Measurements from ENCODE around the gene C19orf67. TPM values are rescaled to one million over a fixed set of nuclear protein-coding genes. Genes with fewer than 3 reads are reported as not detected.
A peak's percentile ranks its signal among the peaks of the same experiment; 100 is the strongest.

The C19orf67 gene
- total RNA-seq, 4 donors from 2014 or later, result not detected

DNA sequence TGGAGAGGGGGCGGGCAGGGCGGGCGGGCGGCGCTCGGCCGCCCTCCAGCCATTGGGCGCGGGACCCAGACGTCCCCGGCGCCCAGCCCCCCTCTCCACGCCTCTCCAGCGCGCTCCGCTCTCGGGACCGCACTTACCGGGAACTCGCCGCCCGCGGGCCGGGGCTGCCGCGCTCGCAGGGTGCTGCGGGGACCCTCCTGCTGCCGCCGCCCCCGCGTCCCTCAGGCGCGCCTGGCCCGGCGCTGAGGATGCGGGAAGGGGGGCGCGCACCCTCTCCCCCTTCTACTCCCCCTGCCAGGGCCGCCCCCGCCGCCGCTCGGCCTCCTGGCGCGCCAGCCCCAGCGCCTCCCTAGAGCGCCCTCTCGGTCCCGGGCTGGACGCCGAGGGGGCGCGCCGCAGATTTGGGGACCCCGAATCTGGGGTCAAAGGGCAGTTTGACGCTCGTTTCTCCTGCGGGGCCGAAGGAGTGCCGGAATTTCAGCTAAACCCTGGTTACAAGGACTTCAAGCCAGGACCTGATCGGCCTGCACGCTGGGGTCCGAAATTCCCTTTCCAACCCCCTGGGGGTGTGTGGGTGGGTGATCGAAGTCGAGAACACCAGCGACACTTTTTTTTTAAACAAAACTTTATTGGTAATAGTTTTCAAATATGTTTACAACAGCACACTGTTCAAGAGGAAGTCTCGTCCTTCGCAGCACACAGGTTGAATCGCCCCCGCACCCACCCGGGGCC, 5.7 kb upstream of the C19orf67 start:
- Histone ChIP-seq H3K4me1 (peaks cover 0 to 22% (median 6%) of the 10 kb centered on the region in 4 donors), H3K27me3 (no peaks in the 10 kb centered on the region), H3K36me3 (peaks cover 0 to 47% (median 0%) of the 10 kb centered on the region in 3 donors), H3K27ac (peak overlapping the region; percentile 87 to 95 (median 92)), H3K9me3 (peaks cover 0 to 11% (median 3%) of the 10 kb centered on the region in 4 donors), H3K4me3 (peak overlapping the region; percentile 53 to 95 (median 78))
- 1% methylated on average over 11 to 18 of the region's 72 CpGs for WGBS, 2 donors
- DNase-seq (ENCODE audit: low spot score in 2 of 2), result peak; percentile 14 to 59
- TF ChIP-seq EP300 (IDR thresholded peaks at IDR 0.05), result peak in 1 of 2 donors; percentile 39
- TF ChIP-seq, protein P1, sequence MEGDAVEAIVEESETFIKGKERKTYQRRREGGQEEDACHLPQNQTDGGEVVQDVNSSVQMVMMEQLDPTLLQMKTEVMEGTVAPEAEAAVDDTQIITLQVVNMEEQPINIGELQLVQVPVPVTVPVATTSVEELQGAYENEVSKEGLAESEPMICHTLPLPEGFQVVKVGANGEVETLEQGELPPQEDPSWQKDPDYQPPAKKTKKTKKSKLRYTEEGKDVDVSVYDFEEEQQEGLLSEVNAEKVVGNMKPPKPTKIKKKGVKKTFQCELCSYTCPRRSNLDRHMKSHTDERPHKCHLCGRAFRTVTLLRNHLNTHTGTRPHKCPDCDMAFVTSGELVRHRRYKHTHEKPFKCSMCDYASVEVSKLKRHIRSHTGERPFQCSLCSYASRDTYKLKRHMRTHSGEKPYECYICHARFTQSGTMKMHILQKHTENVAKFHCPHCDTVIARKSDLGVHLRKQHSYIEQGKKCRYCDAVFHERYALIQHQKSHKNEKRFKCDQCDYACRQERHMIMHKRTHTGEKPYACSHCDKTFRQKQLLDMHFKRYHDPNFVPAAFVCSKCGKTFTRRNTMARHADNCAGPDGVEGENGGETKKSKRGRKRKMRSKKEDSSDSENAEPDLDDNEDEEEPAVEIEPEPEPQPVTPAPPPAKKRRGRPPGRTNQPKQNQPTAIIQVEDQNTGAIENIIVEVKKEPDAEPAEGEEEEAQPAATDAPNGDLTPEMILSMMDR (IDR thresholded peaks at IDR 0.05), result peak in 2 of 5 experiments; percentile 19 to 21
- peak; percentile 37 to 75 for TF ChIP-seq POLR2A (IDR thresholded peaks at IDR 0.05)

DNA sequence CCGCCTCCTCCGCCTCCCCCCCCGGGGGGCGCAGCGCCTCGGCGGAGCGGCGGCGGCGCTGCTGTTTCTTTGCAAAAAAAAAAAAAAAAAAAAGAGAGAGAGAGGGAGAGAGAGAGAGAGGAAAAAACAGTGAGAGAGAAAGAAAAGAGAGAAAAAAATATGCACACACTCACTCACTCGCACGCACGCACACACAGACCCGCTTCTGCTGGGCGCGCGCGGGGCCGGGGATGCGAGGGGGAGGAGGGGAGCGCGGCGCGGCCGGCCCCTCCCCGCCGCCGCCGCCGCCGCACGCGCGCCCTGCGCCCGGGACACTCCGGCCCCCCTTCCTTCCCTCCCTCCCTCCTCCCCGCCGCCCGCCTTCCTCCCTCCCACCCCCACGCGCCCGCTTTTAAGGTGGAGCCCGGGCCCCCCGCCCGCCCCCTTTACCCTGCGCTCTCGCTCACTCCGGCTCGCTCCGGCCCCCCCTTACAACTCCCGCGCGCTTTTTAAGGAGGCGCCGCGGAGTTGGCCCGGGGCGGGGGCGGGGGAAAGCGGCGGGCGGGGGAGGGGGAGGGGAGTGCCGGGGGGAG, 5.0 kb upstream of the C19orf67 start, which contains the start of gene SAMD1:
Gene SAMD1 (minus strand): TSS at position 243 of the 572 bp plus-strand sequence.
- peak within 1 kb of the TSS; percentile 87 to 95 (median 92) for H3K27ac ChIP-seq
- WGBS, 2 donors, result 0 to 1% methylated on average over 15 to 33 of the region's 65 CpGs
- no peak for TF ChIP-seq EP300 (IDR thresholded peaks at IDR 0.05)
- TF ChIP-seq, protein P1 (IDR thresholded peaks at IDR 0.05), result no peak
- TF ChIP-seq POLR2A (IDR thresholded peaks at IDR 0.05), result no peak

DNA sequence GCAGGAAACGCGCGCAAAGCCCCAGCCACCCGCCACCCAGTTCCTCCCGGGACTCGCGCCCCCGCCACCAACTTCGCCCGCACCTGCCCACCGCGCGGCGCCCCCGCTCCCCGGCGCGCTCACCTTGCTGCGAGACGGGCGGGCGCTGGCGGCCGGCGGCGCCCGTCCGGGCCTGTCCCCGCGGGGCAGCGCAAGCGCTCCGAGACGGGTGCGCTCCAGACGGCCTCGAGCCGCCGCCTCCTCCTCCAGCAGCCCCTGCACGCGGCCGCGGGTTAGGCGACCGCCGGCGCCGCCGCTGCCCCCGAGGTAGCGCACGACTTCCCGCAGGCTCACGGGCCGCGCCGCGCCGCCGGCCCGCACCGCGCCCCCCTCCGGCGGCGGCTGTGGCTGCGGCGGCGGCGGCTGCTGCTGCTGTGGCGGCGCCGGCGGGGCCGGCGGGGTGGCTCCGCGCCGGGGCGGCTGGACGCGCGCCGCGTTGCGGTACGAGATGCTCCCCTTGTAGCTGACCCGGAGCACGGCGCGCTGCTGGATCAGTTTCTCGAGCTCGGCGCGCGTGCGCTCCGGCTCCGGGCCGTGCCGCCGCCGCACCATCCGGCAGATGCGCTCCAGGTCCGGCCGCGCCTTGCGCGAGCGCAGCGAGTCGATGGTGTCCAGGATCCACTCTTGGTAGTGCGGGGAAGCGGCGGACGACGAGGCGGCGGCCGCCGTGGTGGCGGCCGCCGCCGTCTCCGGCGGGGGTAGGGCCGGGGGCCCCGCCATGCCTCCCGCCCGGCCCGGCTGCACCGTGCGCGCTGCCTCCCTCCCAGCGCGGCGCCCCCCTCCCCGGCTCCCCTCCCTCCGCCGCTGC, 4.3 kb upstream of the C19orf67 start:
- H3K36me3 ChIP-seq, result peaks cover 0 to 36% (median 0%) of the 10 kb centered on the region in 3 donors
- no peaks in the 10 kb centered on the region for H3K27me3 ChIP-seq
- H3K4me3 ChIP-seq, result peak overlapping the region; percentile 49 to 95 (median 78)
- H3K27ac ChIP-seq, result peak overlapping the region in 3 of 4 donors; percentile 91 to 95 (median 94)
- peaks cover 0 to 22% (median 6%) of the 10 kb centered on the region in 4 donors for H3K4me1 ChIP-seq
- peak in 1 of 2 donors; percentile 17 for DNase-seq (ENCODE audit: low spot score in 2 of 2)
- no peak for TF ChIP-seq POLR2A (IDR thresholded peaks at IDR 0.05)
- TF ChIP-seq, protein P1 (IDR thresholded peaks at IDR 0.05), result peak in 2 of 5 experiments; percentile 34 to 43
- 0 to 1% methylated on average over 6 to 67 of the region's 142 CpGs for WGBS, 2 donors
- peaks cover 0 to 11% (median 3%) of the 10 kb centered on the region in 4 donors for H3K9me3 ChIP-seq

More for the DNA sequence above, 5.0 kb upstream of the C19orf67 start, which contains the start of gene SAMD1:
- Histone ChIP-seq H3K27me3 (no peaks in the 10 kb centered on the region), H3K9me3 (peaks cover 0 to 11% (median 3%) of the 10 kb centered on the region in 4 donors), H3K4me1 (peaks cover 0 to 22% (median 6%) of the 10 kb centered on the region in 4 donors), H3K4me3 (peak within 1 kb of the TSS; percentile 53 to 95 (median 78)), H3K36me3 (peaks cover 0 to 43% (median 0%) of the 10 kb centered on the region in 3 donors)
- DNase-seq (ENCODE audit: low spot score in 2 of 2), result peak; percentile 86 to 89

DNA sequence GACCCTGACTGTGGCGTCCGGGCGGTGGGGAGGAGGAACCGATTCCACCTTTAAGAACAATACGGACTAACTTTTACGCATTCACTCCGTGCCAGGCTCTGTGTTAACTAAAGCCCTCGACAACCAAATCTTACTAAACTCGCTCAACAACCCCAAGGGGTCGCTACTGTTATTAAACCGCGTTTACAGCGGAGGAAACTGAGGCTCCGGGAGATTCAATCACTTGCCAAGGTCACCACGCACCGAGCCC, 3.8 kb upstream of the C19orf67 start:
- Histone ChIP-seq H3K27me3 (no peaks in the 10 kb centered on the region), H3K27ac (peak overlapping the region in 2 of 4 donors; percentile 34 to 54), H3K4me3 (peak overlapping the region in 3 of 4 donors; percentile 32 to 95 (median 86)), H3K9me3 (peaks cover 0 to 11% (median 3%) of the 10 kb centered on the region in 4 donors), H3K36me3 (peaks cover 0 to 32% (median 0%) of the 10 kb centered on the region in 3 donors), H3K4me1 (peaks cover 0 to 22% (median 6%) of the 10 kb centered on the region in 4 donors)
- DNase-seq (ENCODE audit: low spot score in 2 of 2), result peak in 1 of 2 donors; percentile 20
- WGBS, 2 donors, result 17% methylated on average over 14 to 16 of the region's 16 CpGs
- TF ChIP-seq POLR2A (IDR thresholded peaks at IDR 0.05) (no peak), EP300 (IDR thresholded peaks at IDR 0.05) (no peak)

All from tibial nerve (tissue), 4 donors.